H9 (cell line): ENCODE data around the gene STK11IP. TPM values are rescaled to one million over a fixed set of nuclear protein-coding genes. Genes with fewer than 3 reads are reported as not detected.

Experiments used
- DNase-seq: peaks from one replicate; pipeline ENCODE4 v3.0.0-alpha.2; 2017
- H2AFZ ChIP-seq: one replicate; pipeline ENCODE4 v1.6.1; 2013; ENCODE audit warnings: mild to moderate bottlenecking, low read length, control low read depth, moderate library complexity
- H2AK5ac ChIP-seq: 2 replicates; pipeline ENCODE4 v1.6.1; 2013; ENCODE audit warnings: low read length, control low read depth, mixed read lengths; ENCODE audit not compliant: insufficient read length
- H2BK120ac ChIP-seq: one replicate; pipeline ENCODE4 v1.6.1; 2013; ENCODE audit warnings: low read depth, mild to moderate bottlenecking, low read length, control low read depth, inconsistent platforms; ENCODE audit not compliant: poor library complexity, severe bottlenecking
- H2BK12ac ChIP-seq: 2 replicates; pipeline ENCODE4 v1.6.1; 2013; ENCODE audit warnings: low read length, control low read depth, mixed read lengths, low read depth; ENCODE audit not compliant: insufficient read length
- H2BK15ac ChIP-seq: 2 replicates; pipeline ENCODE4 v1.6.1; 2013; ENCODE audit warnings: low read depth, low read length, control low read depth
- H2BK20ac ChIP-seq: one replicate; pipeline ENCODE4 v1.6.1; 2013; ENCODE audit warnings: low read depth, mild to moderate bottlenecking, low read length, control low read depth, inconsistent platforms; ENCODE audit not compliant: poor library complexity, severe bottlenecking
- H2BK5ac ChIP-seq: 2 replicates; pipeline ENCODE4 v1.6.1; 2013; ENCODE audit warnings: low read length, control low read depth, mixed read lengths; ENCODE audit not compliant: insufficient read length
- H3K14ac ChIP-seq: 2 replicates; pipeline ENCODE4 v1.6.1; 2013; ENCODE audit warnings: low read length, control low read depth; ENCODE audit not compliant: insufficient read depth
- H3K18ac ChIP-seq: 2 replicates; pipeline ENCODE4 v1.6.1; 2013; ENCODE audit warnings: low read depth, mild to moderate bottlenecking, mixed read lengths, low read length, control low read depth; ENCODE audit not compliant: insufficient read length
- H3K23ac ChIP-seq: 2 replicates; pipeline ENCODE4 v1.6.1; 2013; ENCODE audit warnings: low read length, control low read depth, mixed read lengths, low read depth; ENCODE audit not compliant: insufficient read length
- H3K23me2 ChIP-seq: 2 replicates; pipeline ENCODE4 v1.6.1; 2013; ENCODE audit warnings: low read depth, mild to moderate bottlenecking, mixed read lengths, low read length, control low read depth; ENCODE audit not compliant: insufficient read length, poor library complexity, severe bottlenecking
- H3K27ac ChIP-seq: 2 replicates; pipeline ENCODE4 v1.5.1; 2013; ENCODE audit warnings: low read length, control low read depth, mixed read lengths, low read depth; ENCODE audit not compliant: insufficient read length
- H3K27me3 ChIP-seq: 2 replicates; pipeline ENCODE4 v1.6.1; 2013; ENCODE audit warnings: low read length, control low read depth, inconsistent platforms; ENCODE audit not compliant: insufficient read depth
- H3K4ac ChIP-seq: 2 replicates; pipeline ENCODE4 v1.6.1; 2013; ENCODE audit warnings: low read depth, mild to moderate bottlenecking, control low read depth, inconsistent platforms, low read length, moderate library complexity
- H3K4me1 ChIP-seq: 2 replicates; pipeline ENCODE4 v1.6.1; 2013; ENCODE audit warnings: low read length, control low read depth, inconsistent platforms; ENCODE audit not compliant: insufficient read depth
- H3K4me2 ChIP-seq: 2 replicates; pipeline ENCODE4 v1.6.1; 2013; ENCODE audit warnings: low read length, control low read depth, mixed read lengths; ENCODE audit not compliant: insufficient read length, insufficient read depth
- H3K56ac ChIP-seq: 2 replicates; pipeline ENCODE4 v1.6.1; 2013; ENCODE audit warnings: low read depth, mild to moderate bottlenecking, mixed read lengths, low read length, control low read depth; ENCODE audit not compliant: insufficient read length
- H3K79me1 ChIP-seq: 2 replicates; pipeline ENCODE4 v1.6.1; 2013; ENCODE audit warnings: low read depth, mild to moderate bottlenecking, moderate library complexity, low read length, control low read depth, inconsistent platforms; ENCODE audit not compliant: insufficient read depth, poor library complexity, severe bottlenecking
- H3K79me2 ChIP-seq: 2 replicates; pipeline ENCODE4 v1.6.1; 2013; ENCODE audit warnings: low read length, control low read depth, inconsistent platforms; ENCODE audit not compliant: insufficient read depth
- H3K9ac ChIP-seq: 2 replicates; pipeline ENCODE4 v1.6.1; 2013; ENCODE audit warnings: low read length, control low read depth, mixed read lengths; ENCODE audit not compliant: insufficient read length; ENCODE audit errors: extremely low read depth
- H3K9me3 ChIP-seq: one replicate; pipeline ENCODE4 v1.6.1; 2013; ENCODE audit warnings: low read depth, low read length, inconsistent platforms; ENCODE audit not compliant: control insufficient read depth
- H3T11ph ChIP-seq: one replicate; pipeline ENCODE4 v1.6.1; 2013; ENCODE audit warnings: mild to moderate bottlenecking, low read length, control low read depth, inconsistent platforms
- H4K20me1 ChIP-seq: one replicate; pipeline ENCODE4 v1.6.1; 2013; ENCODE audit not compliant: control insufficient read depth, insufficient read length, insufficient read depth
- H4K5ac ChIP-seq: 2 replicates; pipeline ENCODE4 v1.6.1; 2013; ENCODE audit warnings: low read depth, mild to moderate bottlenecking, mixed read lengths, low read length, control low read depth; ENCODE audit not compliant: insufficient read length
- H4K8ac ChIP-seq: replicated peaks from 2 replicates; pipeline ENCODE4 v1.6.1; 2013; ENCODE audit warnings: low read length, control low read depth, mixed read lengths, low read depth; ENCODE audit not compliant: insufficient read length
- H4K91ac ChIP-seq: 2 replicates; pipeline ENCODE4 v1.6.1; 2013; ENCODE audit warnings: low read depth, mild to moderate bottlenecking, moderate library complexity, mixed read lengths, low read length, control low read depth; ENCODE audit not compliant: insufficient read length
- H3K27ac Mint-ChIP-seq, 3 experiments: 2 replicates in 2 of 3; 3 replicates in 1 of 3; pipeline ENCODE4 v1.8.0; 2020 to 2021; ENCODE audit warnings: mixed read lengths in 3 of 3, mild to moderate bottlenecking in 1 of 3, moderate library complexity in 1 of 3
- H3K27me3 Mint-ChIP-seq: 2 replicates; pipeline ENCODE4 v1.8.0; 2021; ENCODE audit warnings: low read depth, mild to moderate bottlenecking, moderate library complexity, mixed read lengths
- H3K36me3 Mint-ChIP-seq, 3 experiments: 2 replicates in 2 of 3; 3 replicates in 1 of 3; pipeline ENCODE4 v1.8.0; 2020 to 2021; ENCODE audit warnings: low read depth in 3 of 3, mixed read lengths in 3 of 3; ENCODE audit not compliant: insufficient read depth in 1 of 3
- H3K4me1 Mint-ChIP-seq, 2 experiments: 2 replicates each; pipeline ENCODE4 v1.8.0; 2020; ENCODE audit warnings: mixed read lengths in 2 of 2
- H3K4me3 Mint-ChIP-seq, 2 experiments: 2 replicates in 1 of 2; 3 replicates in 1 of 2; pipeline ENCODE4 v1.8.0; 2020 to 2021; ENCODE audit warnings: mild to moderate bottlenecking in 2 of 2, mixed read lengths in 2 of 2, moderate library complexity in 1 of 2
- H3K9me3 Mint-ChIP-seq, 2 experiments: 2 replicates in 1 of 2; 3 replicates in 1 of 2; pipeline ENCODE4 v1.8.0; 2020; ENCODE audit warnings: mild to moderate bottlenecking in 2 of 2, mixed read lengths in 2 of 2, moderate library complexity in 1 of 2
- CTCF ChIP-seq: fragments of 200-600 bp; sonication (generic); conservative IDR thresholded peaks from 3 replicates; pipeline ENCODE4 v1.8.0; 2021; ENCODE audit warnings: antibody characterized with exemption, mild to moderate bottlenecking
- total RNA-seq: library from RNA; stranded (reverse); gene quantifications from 2 replicates; pipeline ENCODE4 v1.2.1, GENCODE V29; 2021

STK11IP gene
- total RNA-seq, 1 experiment from 2014 or later = 31.1 TPM

- Histone ChIP-seq H3T11ph (no peak overlapping the region), H3K79me1 (no peaks in the 10 kb centered on the region), H3K23ac (no peak overlapping the region), H3K27ac (peak overlapping the region; percentile 32), H2BK120ac (no peak overlapping the region), H2AK5ac (no peak overlapping the region), H3K4ac (no peak overlapping the region), H4K20me1 (no peaks in the 10 kb centered on the region), H3K56ac (no peak overlapping the region), H3K9me3 (no peaks in the 10 kb centered on the region), H3K14ac (no peak overlapping the region), H2AFZ (no peak overlapping the region), H4K8ac (no peak overlapping the region), H2BK12ac (no peak overlapping the region), H3K79me2 (no peaks in the 10 kb centered on the region), H3K27me3 (no peaks in the 10 kb centered on the region), H4K91ac (no peak overlapping the region), H2BK5ac (no peak overlapping the region), H3K9ac (no peak overlapping the region), H2BK20ac (no peak overlapping the region), H2BK15ac (no peak overlapping the region), H3K23me2 (no peaks in the 10 kb centered on the region), H3K18ac (no peak overlapping the region), H3K4me1 (no peaks in the 10 kb centered on the region), H3K4me2 (no peak overlapping the region), H4K5ac (no peak overlapping the region)
- H3K27me3 Mint-ChIP-seq = peaks cover 1% of the 10 kb centered on the region; the same call in 1 of the 2 replicates
- H3K27ac Mint-ChIP-seq = peak overlapping the region in 2 of 3 experiments; percentile 37 to 38; a peak in 3 of 7 replicates
- no peak overlapping the region for H3K4me3 Mint-ChIP-seq
- H3K36me3 Mint-ChIP-seq = peaks cover 3 to 15% (median 13%) of the 10 kb centered on the region in 3 experiments; a peak in 6 of 7 replicates
- peaks cover 16 to 23% of the 10 kb centered on the region in 2 experiments for H3K4me1 Mint-ChIP-seq
- TF ChIP-seq CTCF = no peak
- peaks cover 15 to 18% of the 10 kb centered on the region in 2 experiments for H3K9me3 Mint-ChIP-seq
- DNase-seq = peak; percentile 58
Measured at GRCh38 chr2:219662566-219662965, 64.9 kb downstream of the STK11IP start.
